Neural cell (in vitro differentiated cells): ENCODE results near the gene CLEC4C.
A peak's percentile ranks its signal among the peaks of the same experiment; 100 is the strongest.

Experiments used
- CTCF ChIP-seq: fragments of 450-650 bp; IDR thresholded peaks from 2 replicates; pipeline ENCODE4 v1.5.1; 2014; ENCODE audit warnings: antibody characterized with exemption, mild to moderate bottlenecking, moderate library complexity; ENCODE audit not compliant: poor library complexity, severe bottlenecking
- EP300 ChIP-seq: fragments of 450-650 bp; conservative IDR thresholded peaks from 2 replicates; pipeline ENCODE4 v1.6.1; 2014; ENCODE audit warnings: antibody characterized with exemption, mild to moderate bottlenecking, moderate library complexity; ENCODE audit not compliant: poor library complexity, severe bottlenecking
- POLR2AphosphoS5 ChIP-seq: IDR thresholded peaks from 2 replicates; pipeline ENCODE4 v1.6.1; 2012
- TAF1 ChIP-seq: IDR thresholded peaks from 2 replicates; pipeline ENCODE4 v1.6.1; 2012; ENCODE audit warnings: low read depth

DNA sequence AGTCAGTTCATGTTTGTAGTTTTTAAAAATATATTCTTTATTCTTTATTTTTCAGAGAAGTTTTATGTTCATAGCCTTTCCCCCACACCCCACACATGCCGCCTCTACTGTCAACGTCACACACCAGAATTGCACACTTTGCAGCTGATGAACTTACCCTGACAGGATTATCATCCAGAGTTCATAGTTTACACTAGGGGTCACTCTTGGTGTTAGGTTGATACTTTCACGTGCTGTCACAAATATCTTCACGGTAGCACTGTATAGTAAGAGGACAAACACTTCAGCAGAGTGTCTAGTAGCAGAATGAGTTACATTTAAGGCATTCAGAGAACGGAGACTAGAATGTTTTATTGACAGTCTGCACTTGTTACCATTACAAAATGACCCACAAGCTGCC is 30.8 kb downstream of the CLEC4C start:
- TF ChIP-seq POLR2AphosphoS5, result no peak
- no peak for TF ChIP-seq TAF1
- no peak for TF ChIP-seq EP300
- TF ChIP-seq CTCF, result peak; percentile 40
